SK-N-SH treated with all-trans-retinoic acid at 6 μM for 48 hours (cell line): ENCODE measurements around the gene ADGRV1.

ENCODE experiments used
- ATAC-seq: fragments of 200-7000 bp; cut with Tn5 transposase; 3 replicates; pipeline ENCODE4 v1.9.1; 2020; ENCODE audit warnings: mild to moderate bottlenecking, moderate library complexity
- ARNTL ChIP-seq: fragments of 450-650 bp; formaldehyde crosslinking; IDR thresholded peaks from 2 replicates; pipeline ENCODE4 v1.5.0; 2020; ENCODE audit warnings: low read depth, mild to moderate bottlenecking, moderate library complexity, borderline replicate concordance
- BACH2 ChIP-seq: fragments of 250-450 bp; sonication (Bioruptor Pico); IDR thresholded peaks from 2 replicates; pipeline ENCODE4 v1.9.0; 2021; ENCODE audit warnings: mild to moderate bottlenecking, borderline replicate concordance
- CREB5 ChIP-seq: fragments of 250-450 bp; sonication (Bioruptor Pico); IDR thresholded peaks from 2 replicates; pipeline ENCODE4 v1.5.1; 2020; ENCODE audit warnings: low read depth, mild to moderate bottlenecking, moderate library complexity
- CSDC2 ChIP-seq: fragments of 250-450 bp; sonication (Bioruptor Pico); IDR thresholded peaks from 2 replicates; pipeline ENCODE4 v1.5.0; 2020; ENCODE audit warnings: mild to moderate bottlenecking, moderate library complexity
- CSRNP3 ChIP-seq: fragments of 250-450 bp; sonication (Bioruptor Pico); IDR thresholded peaks from 2 replicates; pipeline ENCODE4 v1.5.1; 2021; ENCODE audit warnings: mild to moderate bottlenecking, moderate library complexity
- ESRRG ChIP-seq: fragments of 250-450 bp; sonication (Bioruptor Pico); IDR thresholded peaks from 2 replicates; pipeline ENCODE4 v1.6.1; 2021; ENCODE audit warnings: mild to moderate bottlenecking
- GLIS3 ChIP-seq: fragments of 250-450 bp; sonication (Bioruptor Pico); IDR thresholded peaks from 2 replicates; pipeline ENCODE4 v1.5.0; 2020; ENCODE audit warnings: mild to moderate bottlenecking, moderate library complexity
- ISL1 ChIP-seq: fragments of 250-450 bp; sonication (Bioruptor Pico); IDR thresholded peaks from 2 replicates; pipeline ENCODE4 v2.1.2; 2022; ENCODE audit warnings: mild to moderate bottlenecking, moderate library complexity
- PATZ1 ChIP-seq: fragments of 250-450 bp; sonication (Bioruptor Pico); IDR thresholded peaks from 2 replicates; pipeline ENCODE4 v1.8.0; 2020; ENCODE audit warnings: mild to moderate bottlenecking, moderate library complexity, borderline replicate concordance
- POU6F1 ChIP-seq: fragments of 250-450 bp; sonication (Bioruptor Pico); IDR thresholded peaks from 2 replicates; pipeline ENCODE4 v1.8.0; 2021; ENCODE audit warnings: low read depth, mild to moderate bottlenecking, moderate library complexity, borderline replicate concordance
- PPARA ChIP-seq: fragments of 250-450 bp; sonication (Bioruptor Pico); IDR thresholded peaks from 2 replicates; pipeline ENCODE4 v1.5.0; 2020; ENCODE audit warnings: mild to moderate bottlenecking, borderline replicate concordance
- RARB ChIP-seq: fragments of 250-450 bp; sonication (Bioruptor Pico); IDR thresholded peaks from 2 replicates; pipeline ENCODE4 v1.8.0; 2021; ENCODE audit warnings: mild to moderate bottlenecking, moderate library complexity
- SNAI2 ChIP-seq: fragments of 250-450 bp; sonication (Bioruptor Pico); IDR thresholded peaks from 2 replicates; pipeline ENCODE4 v1.5.0; 2020; ENCODE audit warnings: mild to moderate bottlenecking, moderate library complexity
- TCF4 ChIP-seq: fragments of 250-450 bp; sonication (Bioruptor Pico); IDR thresholded peaks from 2 replicates; pipeline ENCODE4 v1.8.0; 2021; ENCODE audit warnings: mild to moderate bottlenecking, moderate library complexity, borderline replicate concordance
- TOX ChIP-seq: fragments of 250-450 bp; sonication (Bioruptor Pico); IDR thresholded peaks from 2 replicates; pipeline ENCODE4 v1.8.0; 2021; ENCODE audit warnings: mild to moderate bottlenecking, moderate library complexity, borderline replicate concordance
- TSHZ2 ChIP-seq: fragments of 250-450 bp; sonication (Bioruptor Pico); IDR thresholded peaks from 2 replicates; pipeline ENCODE4 v1.5.0; 2020; ENCODE audit warnings: mild to moderate bottlenecking, moderate library complexity
- ZC3H10 ChIP-seq: fragments of 250-450 bp; sonication (Bioruptor Pico); IDR thresholded peaks from 2 replicates; pipeline ENCODE4 v1.5.1; 2021; ENCODE audit warnings: mild to moderate bottlenecking, moderate library complexity
- ZFP3 ChIP-seq: fragments of 250-450 bp; sonication (Bioruptor Pico); IDR thresholded peaks from 2 replicates; pipeline ENCODE4 v1.5.0; 2020; ENCODE audit warnings: mild to moderate bottlenecking, moderate library complexity
- ZFP30 ChIP-seq: fragments of 450-650 bp; formaldehyde crosslinking; IDR thresholded peaks from 2 replicates; pipeline ENCODE4 v1.5.0; 2022; ENCODE audit warnings: mild to moderate bottlenecking, moderate library complexity
- ZNF565 ChIP-seq: fragments of 450-650 bp; formaldehyde crosslinking; conservative IDR thresholded peaks from 2 replicates; pipeline ENCODE4 v1.5.0; 2020; ENCODE audit warnings: low read depth, mild to moderate bottlenecking, moderate library complexity
- ZNF70 ChIP-seq: fragments of 450-650 bp; formaldehyde crosslinking; IDR thresholded peaks from 2 replicates; pipeline ENCODE4 v1.5.0; 2020; ENCODE audit warnings: mild to moderate bottlenecking, moderate library complexity
- ZNF8 ChIP-seq: fragments of 450-650 bp; formaldehyde crosslinking; IDR thresholded peaks from 2 replicates; pipeline ENCODE4 v1.5.0; 2020; ENCODE audit warnings: mild to moderate bottlenecking, moderate library complexity

ADGRV1 gene

GRCh38 chr5:91025956-91026355 lies 467.4 kb downstream of the ADGRV1 start:
- no peak for ATAC-seq
- TF ChIP-seq CREB5 (CRISPR knock-in tag) (no peak), GLIS3 (CRISPR knock-in tag) (no peak), CSRNP3 (no peak), ZFP3 (CRISPR knock-in tag) (no peak), SNAI2 (no peak), TCF4 (CRISPR knock-in tag) (no peak), TOX (no peak), ZNF8 (no peak), ZNF70 (CRISPR knock-in tag) (no peak), ESRRG (CRISPR knock-in tag) (no peak), ZFP30 (no peak), BACH2 (CRISPR knock-in tag) (no peak), ARNTL (no peak), ZC3H10 (CRISPR knock-in tag) (no peak), CSDC2 (CRISPR knock-in tag) (no peak), PATZ1 (CRISPR knock-in tag) (no peak), POU6F1 (CRISPR knock-in tag) (no peak), PPARA (CRISPR knock-in tag) (no peak), TSHZ2 (CRISPR knock-in tag) (no peak), RARB (CRISPR knock-in tag) (no peak)
- TF ChIP-seq, all 23 proteins: peak for 0

GRCh38 chr5:91026466-91026865 lies 467.9 kb downstream of the ADGRV1 start:
- ATAC-seq: no peak
- TF ChIP-seq ZNF565 (CRISPR knock-in tag): no peak
- no peak for TF ChIP-seq CREB5 (CRISPR knock-in tag)
- TF ChIP-seq TOX: no peak
- TF ChIP-seq ARNTL: no peak
- no peak for TF ChIP-seq ZC3H10 (CRISPR knock-in tag)
- TF ChIP-seq PPARA (CRISPR knock-in tag): no peak
- no peak for TF ChIP-seq GLIS3 (CRISPR knock-in tag)
- TF ChIP-seq ESRRG (CRISPR knock-in tag): no peak
- no peak for TF ChIP-seq RARB (CRISPR knock-in tag)
- no peak for TF ChIP-seq POU6F1 (CRISPR knock-in tag)
- TF ChIP-seq TSHZ2 (CRISPR knock-in tag): no peak
- no peak for TF ChIP-seq CSDC2 (CRISPR knock-in tag)
- TF ChIP-seq PATZ1 (CRISPR knock-in tag): no peak
- no peak for TF ChIP-seq ZFP30
- no peak for TF ChIP-seq ISL1 (CRISPR knock-in tag)
